Smooth muscle cell (in vitro differentiated cells): ENCODE data around the gene NUP133. TPM values are rescaled to one million over a fixed set of nuclear protein-coding genes. Genes with fewer than 3 reads are reported as not detected.

ENCODE experiments used
- DNase-seq: peaks from one replicate; lab custom pipeline; 2025; ENCODE audit not compliant: unreplicated experiment; lab: John Stamatoyannopoulos, UW
- H2AFZ ChIP-seq: fragments of 200-600 bp; sonication (generic); 2 replicates; pipeline ENCODE4 v1.6.0; 2016; ENCODE audit warnings: antibody characterized with exemption, low read depth, mild to moderate bottlenecking
- H3F3A ChIP-seq: fragments of 200-600 bp; sonication (generic); 2 replicates; pipeline ENCODE4 v1.6.0; 2017; ENCODE audit warnings: antibody characterized with exemption, low read depth
- H3K27ac ChIP-seq: fragments of 200-600 bp; sonication (generic); 2 replicates; pipeline ENCODE4 v1.5.1; 2016; ENCODE audit warnings: low read depth, mild to moderate bottlenecking
- H3K27me3 ChIP-seq: fragments of 200-600 bp; sonication (generic); 2 replicates; pipeline ENCODE4 v1.6.1; 2016; ENCODE audit warnings: low read depth, mild to moderate bottlenecking
- H3K36me3 ChIP-seq: fragments of 200-600 bp; sonication (generic); 2 replicates; pipeline ENCODE4 v1.5.1; 2016; ENCODE audit warnings: low read depth
- H3K4me1 ChIP-seq: fragments of 200-600 bp; sonication (generic); 2 replicates; pipeline ENCODE4 v1.5.1; 2016; ENCODE audit warnings: low read depth
- H3K4me2 ChIP-seq: fragments of 200-600 bp; sonication (generic); 2 replicates; pipeline ENCODE4 v1.6.0; 2016; ENCODE audit warnings: mild to moderate bottlenecking
- H3K4me3 ChIP-seq: fragments of 200-600 bp; sonication (generic); 2 replicates; pipeline ENCODE4 v1.5.1; 2016; ENCODE audit warnings: mild to moderate bottlenecking
- H3K79me2 ChIP-seq: fragments of 200-600 bp; sonication (generic); 2 replicates; pipeline ENCODE4 v1.6.0; 2016; ENCODE audit warnings: low read depth, mild to moderate bottlenecking
- H3K9ac ChIP-seq: fragments of 200-600 bp; sonication (generic); 2 replicates; pipeline ENCODE4 v1.6.0; 2016; ENCODE audit warnings: low read depth
- H3K9me3 ChIP-seq: fragments of 200-600 bp; sonication (generic); replicated peaks from 2 replicates; pipeline ENCODE4 v1.5.1; 2016; ENCODE audit warnings: low read depth
- H4K20me1 ChIP-seq: fragments of 200-600 bp; sonication (generic); 2 replicates; pipeline ENCODE4 v1.6.0; 2016; ENCODE audit warnings: low read depth
- CTCF ChIP-seq: fragments of 200-600 bp; sonication (generic); IDR thresholded peaks from 2 replicates; pipeline ENCODE4 v1.5.1; 2017; ENCODE audit warnings: borderline replicate concordance, mild to moderate bottlenecking, antibody characterized with exemption; ENCODE audit not compliant: insufficient read depth, poor library complexity, severe bottlenecking
- WGBS: methylation state at CpG from one replicate; pipeline ENCODE4 v1.1.7; 2016; ENCODE audit warnings: low lambda C conversion rate; 5-methylcytosine and 5-hydroxymethylcytosine counted together
- polyA plus RNA-seq: library from polyadenylated mRNA; unstranded; fragments of >200 nt; fragmentation: Nextera tagmentation; extraction: Ambion mirVana; gene quantifications from 2 replicates; pipeline ENCODE4 v1.2.1, GENCODE V29; 2016
- total RNA-seq: library from RNA; depleted of rRNA; stranded (reverse); fragments of >200 nt; gene quantifications from 2 replicates; pipeline ENCODE4 v1.2.3, GENCODE V29; 2014

NUP133 gene
- total and polyA plus RNA-seq, 2 experiments from 2014 or later = 15.5 to 40.0 TPM

DNA sequence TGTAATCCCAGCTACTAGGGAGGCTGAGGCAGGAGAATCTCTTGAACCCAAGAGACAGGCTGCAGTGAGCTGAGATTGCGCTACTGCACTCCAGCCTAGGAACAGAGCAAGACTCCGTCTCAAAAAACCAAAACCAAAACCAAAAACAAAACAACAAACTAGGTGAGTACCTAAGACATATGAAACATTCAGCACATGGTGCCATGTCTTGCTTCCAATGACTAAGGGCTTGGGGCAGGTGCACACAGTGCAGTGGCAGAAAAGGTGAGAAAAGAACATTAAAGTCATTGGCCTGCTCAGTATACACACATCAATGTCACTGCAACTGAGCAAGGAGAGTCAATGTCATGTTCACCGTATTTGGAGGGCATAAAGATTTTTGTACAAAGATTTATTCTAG is 70.1 kb downstream of the NUP133 start:
- H3K4me3 ChIP-seq = no peak overlapping the region
- H3K27ac ChIP-seq = no peak overlapping the region
- H3K4me2 ChIP-seq = no peak overlapping the region
- no peaks in the 10 kb centered on the region for H3K79me2 ChIP-seq
- H3K9me3 ChIP-seq = no peaks in the 10 kb centered on the region
- 96% methylated on average over 3 of the region's 3 CpGs for WGBS
- TF ChIP-seq CTCF = no peak
- no peaks in the 10 kb centered on the region for H3K36me3 ChIP-seq
- DNase-seq = no peak
- H2AFZ ChIP-seq = no peak overlapping the region
- H3F3A ChIP-seq = peaks cover 9% of the 10 kb centered on the region
- no peaks in the 10 kb centered on the region for H4K20me1 ChIP-seq
- H3K4me1 ChIP-seq = peaks cover 5% of the 10 kb centered on the region
- no peak overlapping the region for H3K9ac ChIP-seq
- H3K27me3 ChIP-seq = peaks cover 32% of the 10 kb centered on the region

- no peak overlapping the region for H2AFZ ChIP-seq
- no peak for DNase-seq
- H3K36me3 ChIP-seq = no peaks in the 10 kb centered on the region
- peaks cover 5% of the 10 kb centered on the region for H3K4me1 ChIP-seq
- no peak overlapping the region for H3K4me3 ChIP-seq
- H3F3A ChIP-seq = peaks cover 9% of the 10 kb centered on the region
- no peak for TF ChIP-seq CTCF
- H3K79me2 ChIP-seq = no peaks in the 10 kb centered on the region
- no peaks in the 10 kb centered on the region for H4K20me1 ChIP-seq
- no peak overlapping the region for H3K4me2 ChIP-seq
- no peak overlapping the region for H3K9ac ChIP-seq
- no peak overlapping the region for H3K27ac ChIP-seq
- no peaks in the 10 kb centered on the region for H3K9me3 ChIP-seq
- H3K27me3 ChIP-seq = peaks cover 35% of the 10 kb centered on the region
- 83% methylated on average over 1 of the region's 2 CpGs for WGBS
Observed at GRCh38 chr1:229437443-229437842, 70.7 kb downstream of the NUP133 start.

DNA sequence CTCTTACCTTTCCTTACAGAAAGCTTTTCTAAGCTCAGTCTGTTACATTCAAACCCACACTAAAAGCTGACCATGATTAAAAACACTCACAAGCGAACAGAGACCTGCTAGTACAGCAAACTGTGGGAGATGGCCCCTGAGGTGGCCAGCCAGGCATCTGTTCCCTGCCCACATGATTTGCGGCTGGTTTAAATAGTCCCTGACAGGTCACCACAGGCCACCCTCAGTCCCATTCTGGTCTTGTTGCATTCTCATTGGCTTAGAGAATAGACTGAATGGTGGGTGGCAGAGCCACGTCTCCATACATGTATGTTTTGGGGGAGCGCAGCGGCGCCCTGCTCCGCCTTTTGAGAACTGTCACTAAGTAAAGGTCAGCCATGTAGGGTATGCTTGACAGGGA is 71.9 kb downstream of the NUP133 start:
- H2AFZ ChIP-seq = no peak overlapping the region
- no peaks in the 10 kb centered on the region for H4K20me1 ChIP-seq
- H3K4me1 ChIP-seq = peaks cover 5% of the 10 kb centered on the region
- 82% methylated on average over 7 of the region's 7 CpGs for WGBS
- H3K9ac ChIP-seq = no peak overlapping the region
- no peak overlapping the region for H3K4me3 ChIP-seq
- no peak overlapping the region for H3K27ac ChIP-seq
- H3K36me3 ChIP-seq = no peaks in the 10 kb centered on the region
- H3K27me3 ChIP-seq = peaks cover 35% of the 10 kb centered on the region
- no peaks in the 10 kb centered on the region for H3K79me2 ChIP-seq
- no peak for DNase-seq
- H3F3A ChIP-seq = no peaks in the 10 kb centered on the region
- H3K4me2 ChIP-seq = no peak overlapping the region
- no peak for TF ChIP-seq CTCF
- no peaks in the 10 kb centered on the region for H3K9me3 ChIP-seq

DNA sequence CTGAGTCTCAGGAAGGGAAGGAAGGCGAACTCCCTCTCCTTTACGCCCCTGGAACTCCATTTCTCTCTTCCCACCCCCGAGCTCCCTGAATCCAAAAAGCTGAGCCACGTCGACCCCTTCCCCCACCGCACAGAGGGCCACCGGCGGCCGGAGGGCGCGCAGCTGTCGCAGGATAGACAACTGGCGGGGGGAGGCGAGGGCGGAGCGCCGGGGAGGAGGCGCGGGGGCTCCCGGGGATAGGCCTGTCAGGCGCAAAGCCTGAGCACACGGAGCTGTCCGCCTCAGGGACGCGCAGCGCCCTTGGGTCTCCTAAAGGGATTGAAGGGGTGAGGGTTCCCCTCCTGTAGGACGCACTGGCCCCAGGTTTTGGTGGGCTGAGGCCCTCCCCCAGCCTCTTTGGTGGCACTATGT is 73.5 kb downstream of the NUP133 start:
- no peak overlapping the region for H3K9ac ChIP-seq
- no peak overlapping the region for H2AFZ ChIP-seq
- TF ChIP-seq CTCF = no peak
- peaks cover 5% of the 10 kb centered on the region for H3K4me1 ChIP-seq
- H3K79me2 ChIP-seq = no peaks in the 10 kb centered on the region
- peak overlapping the region; percentile 2 for H3K4me3 ChIP-seq
- 5% methylated on average over 25 of the region's 27 CpGs for WGBS
- no peak overlapping the region for H3K27ac ChIP-seq
- H3F3A ChIP-seq = no peaks in the 10 kb centered on the region
- peaks cover 35% of the 10 kb centered on the region for H3K27me3 ChIP-seq
- H4K20me1 ChIP-seq = no peaks in the 10 kb centered on the region
- H3K9me3 ChIP-seq = no peaks in the 10 kb centered on the region
- no peaks in the 10 kb centered on the region for H3K36me3 ChIP-seq
- H3K4me2 ChIP-seq = peak overlapping the region; percentile 77
- DNase-seq = no peak
